ENCODE results near the gene SLF2. TPM values are rescaled to one million over a fixed set of nuclear protein-coding genes. Genes with fewer than 3 reads are reported as not detected.
"Not testable (repeated sequence)": the region's sequence is repeated elsewhere in the genome, so short reads cannot be mapped to it uniquely, and the experiment has no call there.

Gene SLF2
- total RNA-seq, 2 experiments from 2014 or later: 34.9 to 37.2 TPM

- H3K4me1 Mint-ChIP-seq; H3K4me3 Mint-ChIP-seq; POLR2A ChIA-PET; DNase-seq; H3K36me3 Mint-ChIP-seq (ENCODE audit: low read depth); H3K9me3 Mint-ChIP-seq; H3K27ac Mint-ChIP-seq: not testable (repeated sequence)
- H3K27me3 Mint-ChIP-seq: peaks cover 13% of the 10 kb centered on the region
- CTCF ChIA-PET: interaction anchor here (1.2 kb wide), 1 partner anchor 10 kb away, joined by 3 read pairs; no protein-coding TSS in a partner anchor
Measured at GRCh38 chr10:100885611-100886010, 27.2 kb upstream of the SLF2 start.

- peaks cover 18% of the 10 kb centered on the region for H3K27me3 Mint-ChIP-seq
- DNase-seq: no peak
- no peak overlapping the region for H3K4me3 Mint-ChIP-seq
- H3K4me1 Mint-ChIP-seq: no peaks in the 10 kb centered on the region
- POLR2A ChIA-PET: no interaction called here
- no peak overlapping the region for H3K27ac Mint-ChIP-seq
- H3K36me3 Mint-ChIP-seq (ENCODE audit: low read depth): no peaks in the 10 kb centered on the region
- CTCF ChIA-PET: interaction anchor here (1.2 kb wide), 1 partner anchor 10 kb away, joined by 3 read pairs; no protein-coding TSS in a partner anchor
- no peaks in the 10 kb centered on the region for H3K9me3 Mint-ChIP-seq
Measured at GRCh38 chr10:100886091-100886490, 26.7 kb upstream of the SLF2 start.

- ChIA-PET CTCF (interaction anchor here (0.8 kb wide), 1 partner anchor 15 kb away, joined by 3 read pairs; no protein-coding TSS in a partner anchor), POLR2A (no interaction called here)
- Mint-ChIP-seq H3K4me3 (no peak overlapping the region), H3K27ac (no peak overlapping the region), H3K27me3 (peaks cover 19% of the 10 kb centered on the region), H3K36me3 (ENCODE audit: low read depth) (no peaks in the 10 kb centered on the region), H3K4me1 (no peaks in the 10 kb centered on the region), H3K9me3 (no peaks in the 10 kb centered on the region)
- no peak for DNase-seq
Measured at GRCh38 chr10:100886521-100886920, 26.2 kb upstream of the SLF2 start.

GRCh38 chr10:100886963-100887362 is 25.8 kb upstream of the SLF2 start:
- no peak for DNase-seq
- Mint-ChIP-seq H3K27me3 (peaks cover 20% of the 10 kb centered on the region), H3K36me3 (ENCODE audit: low read depth) (no peaks in the 10 kb centered on the region), H3K9me3 (no peaks in the 10 kb centered on the region), H3K4me3 (no peak overlapping the region), H3K27ac (no peak overlapping the region), H3K4me1 (no peaks in the 10 kb centered on the region)
- ChIA-PET CTCF (interaction anchor here (0.8 kb wide), 1 partner anchor 15 kb away, joined by 3 read pairs; no protein-coding TSS in a partner anchor), POLR2A (no interaction called here)

- no peak overlapping the region for H3K27ac Mint-ChIP-seq
- ChIA-PET CTCF (interaction anchor here (1.2 to 1.7 kb wide), 3 partner anchors 9 to 25 kb away, joined by 4 to 8 read pairs (median 7); partner anchors contain the start of gene SLF2), POLR2A (no interaction called here)
- H3K4me1 Mint-ChIP-seq: no peaks in the 10 kb centered on the region
- DNase-seq: no peak
- no peaks in the 10 kb centered on the region for H3K36me3 Mint-ChIP-seq (ENCODE audit: low read depth)
- H3K27me3 Mint-ChIP-seq: peaks cover 27% of the 10 kb centered on the region
- H3K9me3 Mint-ChIP-seq: no peaks in the 10 kb centered on the region
- no peak overlapping the region for H3K4me3 Mint-ChIP-seq
Measured at GRCh38 chr10:100887761-100888296, 24.9 kb upstream of the SLF2 start.

- CTCF ChIA-PET: interaction anchor here (1.0 to 1.7 kb wide), 4 partner anchors 10 to 136 kb away, joined by 3 to 8 read pairs (median 6); partner anchors contain the start of gene SLF2
- Mint-ChIP-seq H3K27me3 (peaks cover 31% of the 10 kb centered on the region), H3K36me3 (ENCODE audit: low read depth) (no peaks in the 10 kb centered on the region), H3K4me3 (no peak overlapping the region), H3K27ac (no peak overlapping the region), H3K9me3 (no peaks in the 10 kb centered on the region), H3K4me1 (no peaks in the 10 kb centered on the region)
- POLR2A ChIA-PET: no interaction called here
- no peak for DNase-seq
Measured at GRCh38 chr10:100888957-100889356, 23.8 kb upstream of the SLF2 start.

- H3K27ac Mint-ChIP-seq: no peak overlapping the region
Measured at GRCh38 chr10:100889546-100889945, 23.2 kb upstream of the SLF2 start.

GRCh38 chr10:100890141-100890672 is 22.6 kb upstream of the SLF2 start:
- CTCF ChIA-PET: interaction anchor here (0.6 kb wide), 1 partner anchor 215 kb away, joined by 3 read pairs; no protein-coding TSS in a partner anchor
- no peak for DNase-seq

More at GRCh38 chr10:100889546-100889945, 23.2 kb upstream of the SLF2 start:
- H3K9me3 Mint-ChIP-seq: no peaks in the 10 kb centered on the region
- ChIA-PET POLR2A (no interaction called here), CTCF (interaction anchor here (1.7 kb wide), 1 partner anchor 23 kb away, joined by 7 read pairs; the partner anchor contains the start of gene SLF2)
- H3K27me3 Mint-ChIP-seq: peaks cover 33% of the 10 kb centered on the region
- H3K4me1 Mint-ChIP-seq: no peaks in the 10 kb centered on the region
- DNase-seq: no peak
- H3K36me3 Mint-ChIP-seq (ENCODE audit: low read depth): no peaks in the 10 kb centered on the region
- no peak overlapping the region for H3K4me3 Mint-ChIP-seq

GRCh38 chr10:100890673-100891317 is 22.0 kb upstream of the SLF2 start:
- Mint-ChIP-seq H3K4me3 (no peak overlapping the region), H3K27me3 (peaks cover 40% of the 10 kb centered on the region), H3K36me3 (ENCODE audit: low read depth) (no peaks in the 10 kb centered on the region), H3K9me3 (no peaks in the 10 kb centered on the region), H3K4me1 (no peaks in the 10 kb centered on the region), H3K27ac (no peak overlapping the region)
- ChIA-PET CTCF (no interaction called here), POLR2A (no interaction called here)
- peak; percentile 3 for DNase-seq

More at GRCh38 chr10:100890141-100890672, 22.6 kb upstream of the SLF2 start:
- Mint-ChIP-seq H3K4me3 (no peak overlapping the region), H3K4me1 (no peaks in the 10 kb centered on the region), H3K36me3 (ENCODE audit: low read depth) (no peaks in the 10 kb centered on the region), H3K27ac (no peak overlapping the region), H3K9me3 (no peaks in the 10 kb centered on the region), H3K27me3 (peaks cover 34% of the 10 kb centered on the region)
- POLR2A ChIA-PET: no interaction called here

GRCh38 chr10:100894033-100894432 is 18.7 kb upstream of the SLF2 start:
- DNase-seq: peak; percentile 0
- Mint-ChIP-seq H3K4me1 (no peaks in the 10 kb centered on the region), H3K27ac (no peak overlapping the region), H3K9me3 (no peaks in the 10 kb centered on the region), H3K4me3 (no peak overlapping the region), H3K27me3 (peaks cover 52% of the 10 kb centered on the region), H3K36me3 (ENCODE audit: low read depth) (no peaks in the 10 kb centered on the region)
- ChIA-PET POLR2A (no interaction called here), CTCF (no interaction called here)

- peak; percentile 3 for DNase-seq
- H3K9me3 Mint-ChIP-seq: no peaks in the 10 kb centered on the region
- H3K4me1 Mint-ChIP-seq: no peaks in the 10 kb centered on the region
- POLR2A ChIA-PET: interaction anchor here (2.3 kb wide), 1 partner anchor 17 kb away, joined by 11 read pairs; no protein-coding TSS in a partner anchor
- no peak overlapping the region for H3K27ac Mint-ChIP-seq
- H3K27me3 Mint-ChIP-seq: peaks cover 46% of the 10 kb centered on the region
- no peaks in the 10 kb centered on the region for H3K36me3 Mint-ChIP-seq (ENCODE audit: low read depth)
- CTCF ChIA-PET: interaction anchor here (1.4 kb wide), 1 partner anchor 19 kb away, joined by 3 read pairs; no protein-coding TSS in a partner anchor
- no peak overlapping the region for H3K4me3 Mint-ChIP-seq
Measured at GRCh38 chr10:100894589-100895294, 18.0 kb upstream of the SLF2 start.

GRCh38 chr10:100895346-100895745 is 17.4 kb upstream of the SLF2 start:
- CTCF ChIA-PET: interaction anchor here (1.4 kb wide), 1 partner anchor 18 kb away, joined by 3 read pairs; no protein-coding TSS in a partner anchor
- DNase-seq: peak; percentile 2
- H3K9me3 Mint-ChIP-seq: no peaks in the 10 kb centered on the region
- H3K27me3 Mint-ChIP-seq: peaks cover 46% of the 10 kb centered on the region
- POLR2A ChIA-PET: interaction anchor here (2.3 kb wide), 1 partner anchor 17 kb away, joined by 11 read pairs; no protein-coding TSS in a partner anchor
- no peaks in the 10 kb centered on the region for H3K4me1 Mint-ChIP-seq
- H3K27ac Mint-ChIP-seq: no peak overlapping the region
- no peak overlapping the region for H3K4me3 Mint-ChIP-seq
- H3K36me3 Mint-ChIP-seq (ENCODE audit: low read depth): no peaks in the 10 kb centered on the region

GRCh38 chr10:100895896-100896295 is 16.9 kb upstream of the SLF2 start:
- Mint-ChIP-seq H3K27ac (no peak overlapping the region), H3K4me3 (no peak overlapping the region), H3K36me3 (ENCODE audit: low read depth) (no peaks in the 10 kb centered on the region), H3K4me1 (no peaks in the 10 kb centered on the region), H3K27me3 (peaks cover 40% of the 10 kb centered on the region), H3K9me3 (no peaks in the 10 kb centered on the region)
- peak; percentile 3 for DNase-seq
- CTCF ChIA-PET: interaction anchor here (1.4 kb wide), 1 partner anchor 17 kb away, joined by 3 read pairs; no protein-coding TSS in a partner anchor
- POLR2A ChIA-PET: interaction anchor here (1.1 to 2.3 kb wide), 2 partner anchors 11 to 16 kb away, joined by 3 to 11 read pairs; no protein-coding TSS in a partner anchor

Measured in activated CD4-positive, alpha-beta memory T cell treated with anti-CD3 and anti-CD28 coated beads, Interleukin-2, amount 10 ng/mL, durations not matched to agents 7 days and 5 days (primary cell).